Measurements from ENCODE around the gene TVP23A.

GRCh38 chr16:10728003-10728887, 90.3 kb downstream of the TVP23A start:
- TF ChIP-seq, protein P1, sequence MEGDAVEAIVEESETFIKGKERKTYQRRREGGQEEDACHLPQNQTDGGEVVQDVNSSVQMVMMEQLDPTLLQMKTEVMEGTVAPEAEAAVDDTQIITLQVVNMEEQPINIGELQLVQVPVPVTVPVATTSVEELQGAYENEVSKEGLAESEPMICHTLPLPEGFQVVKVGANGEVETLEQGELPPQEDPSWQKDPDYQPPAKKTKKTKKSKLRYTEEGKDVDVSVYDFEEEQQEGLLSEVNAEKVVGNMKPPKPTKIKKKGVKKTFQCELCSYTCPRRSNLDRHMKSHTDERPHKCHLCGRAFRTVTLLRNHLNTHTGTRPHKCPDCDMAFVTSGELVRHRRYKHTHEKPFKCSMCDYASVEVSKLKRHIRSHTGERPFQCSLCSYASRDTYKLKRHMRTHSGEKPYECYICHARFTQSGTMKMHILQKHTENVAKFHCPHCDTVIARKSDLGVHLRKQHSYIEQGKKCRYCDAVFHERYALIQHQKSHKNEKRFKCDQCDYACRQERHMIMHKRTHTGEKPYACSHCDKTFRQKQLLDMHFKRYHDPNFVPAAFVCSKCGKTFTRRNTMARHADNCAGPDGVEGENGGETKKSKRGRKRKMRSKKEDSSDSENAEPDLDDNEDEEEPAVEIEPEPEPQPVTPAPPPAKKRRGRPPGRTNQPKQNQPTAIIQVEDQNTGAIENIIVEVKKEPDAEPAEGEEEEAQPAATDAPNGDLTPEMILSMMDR (IDR thresholded peaks at IDR 0.05) = no peak
- TF ChIP-seq POLR2AphosphoS5 (IDR thresholded peaks at IDR 0.05) = no peak

All from gastroesophageal sphincter (tissue), 3 donors.